ENCODE results near the gene FAM83E. TPM values are rescaled to one million over a fixed set of nuclear protein-coding genes. Genes with fewer than 3 reads are reported as not detected.

FAM83E gene
- total and polyA plus RNA-seq, 2 of the 8 experiments (the other 6 are each of a cell fraction or from before 2014, with no cell fraction given) = 1.8 to 5.3 TPM

- TF ChIP-seq POLR2AphosphoS5 (IDR thresholded peaks at IDR 0.05; ENCODE audit: low read depth, low read length) (no peak; the same call in 1 of the 2 replicates), EGR1 (IDR thresholded peaks at IDR 0.05; ENCODE audit: borderline replicate concordance, low read depth, low read length) (no peak), ASH2L (IDR thresholded peaks at IDR 0.05; ENCODE audit: low read length) (no peak)
These were observed 13.0 kb upstream of the FAM83E start (continued) for GRCh38 chr19:48627865-48628314.
